Measurements from ENCODE around the gene H2BK1. TPM values are rescaled to one million over a fixed set of nuclear protein-coding genes. Genes with fewer than 3 reads are reported as not detected.
A peak's percentile ranks its signal among the peaks of the same experiment; 100 is the strongest.

The H2BK1 gene
- total RNA-seq, 2 experiments from 2014 or later = not detected

DNA sequence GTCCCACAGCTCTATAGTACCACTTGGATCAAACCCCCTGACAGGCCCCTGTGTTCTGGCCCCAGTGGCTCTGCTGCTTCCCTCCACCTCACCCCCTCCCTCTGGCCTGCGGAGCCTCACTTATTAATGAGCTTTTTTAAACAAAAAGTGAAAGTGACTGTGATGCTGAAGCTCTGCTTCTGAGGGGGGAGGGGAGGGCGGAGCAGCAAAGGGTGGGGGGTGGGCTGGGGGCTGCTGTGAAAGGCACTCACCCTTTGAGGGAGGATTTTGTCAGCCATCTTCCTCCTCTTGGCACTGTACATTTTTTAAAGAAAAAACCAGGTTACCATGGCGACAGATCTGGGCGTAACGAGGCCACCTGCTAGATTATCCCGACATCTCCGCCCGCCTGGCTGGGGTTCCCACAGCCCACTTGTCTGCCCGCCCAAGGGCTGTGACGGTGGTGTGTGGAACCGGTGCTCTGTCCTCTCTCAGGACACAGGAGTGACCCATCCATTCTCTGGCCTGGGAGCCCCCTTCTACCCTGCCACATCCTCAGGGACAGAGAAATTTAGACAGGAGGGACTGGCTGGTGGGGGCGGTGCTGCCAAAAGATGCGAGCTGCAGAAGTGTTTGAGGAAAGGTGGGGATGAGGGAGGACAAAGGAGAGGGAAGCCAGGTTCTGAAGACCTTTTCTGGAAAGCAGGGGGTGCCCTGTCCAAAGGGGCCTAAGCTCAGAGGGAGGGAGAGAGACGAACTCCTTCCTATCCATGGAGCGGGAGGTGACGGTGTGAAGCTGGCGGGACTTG is 33.3 kb upstream of the H2BK1 start:
- peak; percentile 60 for DNase-seq
- peak overlapping the region; percentile 46 for H3K4me3 Mint-ChIP-seq
- peaks cover 2% of the 10 kb centered on the region for H3K36me3 Mint-ChIP-seq (ENCODE audit: low read depth)
- H3K9me3 Mint-ChIP-seq = no peaks in the 10 kb centered on the region
- H3K27ac Mint-ChIP-seq = no peak overlapping the region
- intact Hi-C loops (cut with micrococcal nuclease) = loop anchor here (1.0 to 2.0 kb wide), 8 partner anchors 10 to 923 kb away; partner anchors contain the start of gene ABCF2
- peaks cover 24% of the 10 kb centered on the region for H3K27me3 Mint-ChIP-seq (ENCODE audit: low read depth)
- peaks cover 39% of the 10 kb centered on the region for H3K4me1 Mint-ChIP-seq (ENCODE audit: low read depth)
- CTCF ChIA-PET = interaction anchor here (0.6 to 6.2 kb wide), 39 partner anchors 9 to 234 kb away, joined by 3 to 97 read pairs (median 5); partner anchors contain the start of genes ABCF2 and CHPF2

DNA sequence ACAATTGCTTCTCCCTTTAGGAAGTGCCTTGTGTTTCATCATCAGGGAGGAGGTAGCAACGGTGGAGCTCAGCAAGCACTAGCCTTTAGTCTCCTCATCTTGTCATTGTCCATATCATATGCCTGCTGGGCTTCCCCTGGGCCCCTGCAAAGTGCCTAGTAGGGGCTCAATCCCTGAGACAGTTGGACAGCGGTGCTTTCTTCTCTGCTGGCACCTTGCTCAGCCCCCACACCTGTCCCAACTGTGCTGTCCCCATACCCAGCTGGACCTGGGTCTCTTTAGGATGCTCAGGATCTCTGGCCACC is 32.7 kb upstream of the H2BK1 start:
- Mint-ChIP-seq H3K4me1 (ENCODE audit: low read depth) (peaks cover 34% of the 10 kb centered on the region), H3K27ac (no peak overlapping the region), H3K36me3 (ENCODE audit: low read depth) (peaks cover 2% of the 10 kb centered on the region), H3K4me3 (peak overlapping the region; percentile 46), H3K27me3 (ENCODE audit: low read depth) (peaks cover 21% of the 10 kb centered on the region), H3K9me3 (no peaks in the 10 kb centered on the region)
- no peak for DNase-seq
- CTCF ChIA-PET = interaction anchor here (1.1 to 6.2 kb wide), 12 partner anchors 9 to 120 kb away, joined by 3 to 97 read pairs (median 10); partner anchors contain the start of genes ABCF2 and CHPF2
- intact Hi-C loops (cut with micrococcal nuclease) = loop anchor here (1.0 kb wide), 1 partner anchor 10 kb away; no protein-coding TSS in a partner anchor

DNA sequence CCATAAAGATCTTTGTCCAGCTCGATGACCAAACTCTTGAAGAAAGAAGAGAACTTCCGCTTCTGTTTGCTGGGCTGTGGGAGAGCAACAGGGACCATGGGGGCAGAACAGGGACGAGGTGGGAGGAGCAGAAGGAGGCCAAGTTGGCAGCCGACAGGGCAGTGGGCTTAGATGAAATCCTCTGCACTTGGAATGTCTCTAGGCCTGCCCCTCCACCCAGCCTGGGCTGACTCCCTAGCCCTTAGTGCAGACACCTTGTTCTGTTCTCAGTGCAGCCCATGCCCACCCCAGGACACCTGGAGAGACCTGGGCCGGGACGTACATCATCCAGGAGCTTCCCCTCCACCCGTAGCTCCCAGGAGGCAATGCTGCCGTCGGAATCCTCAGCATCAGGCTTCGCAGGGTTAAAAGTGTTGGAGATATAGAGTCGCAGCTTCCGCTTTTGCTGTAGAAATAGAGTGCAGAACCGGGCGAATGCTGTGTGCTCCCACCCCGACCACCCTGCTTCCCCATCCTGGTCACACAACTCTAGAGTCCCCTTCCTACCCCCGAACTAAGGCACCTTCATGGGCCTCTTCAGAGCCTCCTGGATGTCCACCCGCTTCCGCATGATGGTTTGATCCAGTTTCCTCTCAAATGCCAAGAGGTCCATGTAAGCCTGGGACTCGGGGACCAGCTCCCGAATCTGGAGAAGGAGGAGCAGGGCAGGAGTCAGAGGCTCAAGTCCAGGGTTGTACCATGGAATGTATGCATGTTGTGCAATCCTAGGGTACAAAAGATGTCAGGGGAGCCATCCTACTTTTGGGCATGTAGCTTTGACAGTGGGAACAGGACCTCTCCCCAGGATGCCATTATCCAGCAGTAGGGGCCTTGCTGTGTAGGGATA is 32.1 kb upstream of the H2BK1 start:
- CTCF ChIA-PET = interaction anchor here (1.1 to 6.2 kb wide), 11 partner anchors 8 to 120 kb away, joined by 3 to 97 read pairs (median 10); partner anchors contain the start of genes ABCF2 and CHPF2
- Mint-ChIP-seq H3K4me3 (no peak overlapping the region), H3K36me3 (ENCODE audit: low read depth) (peaks cover 2% of the 10 kb centered on the region)

DNA sequence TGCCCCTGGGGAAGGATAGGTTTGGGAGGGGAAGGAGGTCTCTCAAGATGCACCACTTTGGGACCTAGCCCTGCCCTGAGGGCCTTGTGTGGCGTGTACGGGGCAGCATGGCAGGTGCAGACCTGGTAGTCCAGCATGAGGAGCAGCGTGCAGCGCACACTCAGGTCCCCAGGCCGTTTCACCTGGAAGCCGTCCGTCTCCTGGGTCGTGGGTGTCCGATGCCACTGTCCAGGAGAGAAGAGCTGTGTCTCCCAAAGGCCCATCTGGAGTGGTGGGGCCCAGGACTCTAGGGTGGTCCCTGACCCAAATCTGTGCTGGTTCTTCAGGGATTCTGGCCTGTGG is 31.4 kb upstream of the H2BK1 start:
- Mint-ChIP-seq H3K4me3 (no peak overlapping the region), H3K27ac (no peak overlapping the region), H3K36me3 (ENCODE audit: low read depth) (peaks cover 5% of the 10 kb centered on the region), H3K4me1 (ENCODE audit: low read depth) (peaks cover 28% of the 10 kb centered on the region), H3K27me3 (ENCODE audit: low read depth) (peaks cover 10% of the 10 kb centered on the region), H3K9me3 (no peaks in the 10 kb centered on the region)
- DNase-seq = no peak
- CTCF ChIA-PET = no interaction called here
- intact Hi-C loops (cut with micrococcal nuclease) = no loop called here

More for the DNA sequence above, 32.1 kb upstream of the H2BK1 start:
- Mint-ChIP-seq H3K27ac (no peak overlapping the region), H3K27me3 (ENCODE audit: low read depth) (peaks cover 15% of the 10 kb centered on the region), H3K4me1 (ENCODE audit: low read depth) (peaks cover 29% of the 10 kb centered on the region), H3K9me3 (no peaks in the 10 kb centered on the region)
- intact Hi-C loops (cut with micrococcal nuclease) = loop anchor here (1.0 kb wide), 1 partner anchor 9 kb away; no protein-coding TSS in a partner anchor
- DNase-seq = no peak

DNA sequence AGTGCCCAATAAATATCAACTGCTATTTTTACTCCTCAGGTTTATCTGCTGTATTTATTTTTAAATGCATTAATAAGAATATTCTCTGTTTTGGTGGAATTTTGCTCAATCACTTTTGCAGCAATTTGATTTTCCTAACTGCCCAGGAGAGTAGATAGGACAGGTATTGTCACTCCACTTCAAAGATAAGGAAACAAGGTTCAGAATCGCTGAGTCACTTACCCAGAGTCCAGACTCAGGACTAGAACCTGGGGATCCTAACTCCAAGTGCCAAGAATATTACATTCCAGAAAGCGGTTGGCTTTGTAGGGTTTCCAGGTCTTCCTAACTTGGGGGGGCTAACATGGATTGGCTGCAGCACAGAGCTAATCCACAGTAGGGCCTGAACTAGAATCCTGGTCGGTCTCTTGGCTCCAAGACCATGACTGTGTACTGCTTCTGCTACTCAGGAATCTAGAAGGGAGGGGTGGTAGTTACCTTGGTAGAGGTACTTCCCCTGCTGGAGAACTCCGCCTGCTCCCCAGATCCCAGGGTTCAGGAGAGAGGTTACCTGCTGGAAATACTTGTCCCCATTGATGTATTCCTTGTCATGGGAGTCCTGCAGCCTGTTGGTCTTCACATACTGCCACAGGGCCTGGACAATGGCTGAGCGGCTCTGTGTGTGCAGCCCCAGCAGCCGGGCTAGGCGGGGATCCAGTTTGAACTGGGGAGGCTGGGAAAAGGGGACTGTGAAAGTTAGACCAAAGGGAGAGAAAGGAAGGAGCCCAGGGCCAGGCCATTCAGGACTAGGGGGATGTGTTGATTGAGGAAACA is 30.9 kb upstream of the H2BK1 start:
- Mint-ChIP-seq H3K36me3 (ENCODE audit: low read depth) (peaks cover 8% of the 10 kb centered on the region), H3K4me3 (no peak overlapping the region), H3K9me3 (no peaks in the 10 kb centered on the region), H3K27ac (no peak overlapping the region), H3K4me1 (ENCODE audit: low read depth) (peaks cover 29% of the 10 kb centered on the region), H3K27me3 (ENCODE audit: low read depth) (peaks cover 4% of the 10 kb centered on the region)
- CTCF ChIA-PET = no interaction called here
- intact Hi-C loops (cut with micrococcal nuclease) = no loop called here
- no peak for DNase-seq

DNA sequence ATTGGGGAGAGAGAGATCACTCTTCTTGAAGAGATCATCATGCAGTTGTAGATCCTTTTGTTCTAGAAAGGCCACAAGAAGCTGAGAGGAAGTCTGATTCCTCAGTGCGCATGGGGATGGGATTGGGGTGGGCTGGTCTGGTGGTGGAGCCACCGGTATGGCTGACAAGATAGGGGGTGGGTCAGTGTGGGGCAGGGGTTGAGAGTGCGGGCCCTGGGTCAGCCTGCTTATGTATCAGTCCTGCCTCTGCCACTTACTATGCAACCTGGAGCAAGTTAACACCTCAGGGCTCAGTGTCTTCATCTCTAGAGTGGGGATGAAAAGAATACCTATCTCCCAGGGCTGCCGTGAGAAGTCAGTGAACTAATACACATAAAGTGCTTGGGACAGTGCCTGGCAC is 30.2 kb upstream of the H2BK1 start:
- H3K27me3 Mint-ChIP-seq (ENCODE audit: low read depth) = no peaks in the 10 kb centered on the region
- CTCF ChIA-PET = no interaction called here
- no peak overlapping the region for H3K4me3 Mint-ChIP-seq
- no peak for DNase-seq
- peaks cover 24% of the 10 kb centered on the region for H3K4me1 Mint-ChIP-seq (ENCODE audit: low read depth)
- peak overlapping the region; percentile 39 for H3K27ac Mint-ChIP-seq
- peaks cover 8% of the 10 kb centered on the region for H3K36me3 Mint-ChIP-seq (ENCODE audit: low read depth)
- no peaks in the 10 kb centered on the region for H3K9me3 Mint-ChIP-seq
- intact Hi-C loops (cut with micrococcal nuclease) = no loop called here

DNA sequence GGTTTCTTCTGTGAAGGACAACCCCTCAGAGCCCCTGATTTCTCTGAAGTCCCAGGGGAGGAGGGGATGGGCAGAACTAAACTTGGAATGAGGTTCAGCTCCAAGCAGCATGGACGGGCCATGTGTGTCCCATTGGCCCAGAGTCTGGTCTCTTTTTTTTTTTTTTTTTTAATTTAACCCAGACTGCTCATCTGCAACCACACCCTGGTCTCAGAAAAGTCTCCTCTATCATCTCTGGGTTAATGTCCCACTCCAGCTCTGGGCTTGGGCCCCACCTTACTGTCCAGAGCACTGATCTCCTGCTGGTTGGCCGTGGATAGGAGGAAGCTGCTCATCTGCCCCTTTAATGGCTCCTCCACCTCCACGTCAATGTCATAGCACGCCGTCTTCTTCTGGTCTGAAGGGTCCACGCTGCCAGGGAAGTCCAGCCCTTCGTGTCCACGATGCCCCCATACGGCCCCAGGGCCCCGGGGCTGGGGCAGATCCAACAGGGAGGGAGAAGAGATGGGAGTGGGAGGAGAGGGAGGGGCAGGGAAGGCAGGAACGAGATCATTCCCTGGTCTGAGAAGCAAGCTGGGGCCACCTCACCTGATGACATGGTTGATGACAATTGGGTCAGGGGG is 29.7 kb upstream of the H2BK1 start:
- CTCF ChIA-PET = interaction anchor here (0.7 kb wide), 1 partner anchor 16 kb away, joined by 3 read pairs; no protein-coding TSS in a partner anchor
- H3K4me1 Mint-ChIP-seq (ENCODE audit: low read depth) = peaks cover 25% of the 10 kb centered on the region
- intact Hi-C loops (cut with micrococcal nuclease) = no loop called here
- no peak overlapping the region for H3K27ac Mint-ChIP-seq
- H3K27me3 Mint-ChIP-seq (ENCODE audit: low read depth) = no peaks in the 10 kb centered on the region
- DNase-seq = no peak
- no peaks in the 10 kb centered on the region for H3K9me3 Mint-ChIP-seq
- H3K4me3 Mint-ChIP-seq = no peak overlapping the region
- peaks cover 8% of the 10 kb centered on the region for H3K36me3 Mint-ChIP-seq (ENCODE audit: low read depth)

DNA sequence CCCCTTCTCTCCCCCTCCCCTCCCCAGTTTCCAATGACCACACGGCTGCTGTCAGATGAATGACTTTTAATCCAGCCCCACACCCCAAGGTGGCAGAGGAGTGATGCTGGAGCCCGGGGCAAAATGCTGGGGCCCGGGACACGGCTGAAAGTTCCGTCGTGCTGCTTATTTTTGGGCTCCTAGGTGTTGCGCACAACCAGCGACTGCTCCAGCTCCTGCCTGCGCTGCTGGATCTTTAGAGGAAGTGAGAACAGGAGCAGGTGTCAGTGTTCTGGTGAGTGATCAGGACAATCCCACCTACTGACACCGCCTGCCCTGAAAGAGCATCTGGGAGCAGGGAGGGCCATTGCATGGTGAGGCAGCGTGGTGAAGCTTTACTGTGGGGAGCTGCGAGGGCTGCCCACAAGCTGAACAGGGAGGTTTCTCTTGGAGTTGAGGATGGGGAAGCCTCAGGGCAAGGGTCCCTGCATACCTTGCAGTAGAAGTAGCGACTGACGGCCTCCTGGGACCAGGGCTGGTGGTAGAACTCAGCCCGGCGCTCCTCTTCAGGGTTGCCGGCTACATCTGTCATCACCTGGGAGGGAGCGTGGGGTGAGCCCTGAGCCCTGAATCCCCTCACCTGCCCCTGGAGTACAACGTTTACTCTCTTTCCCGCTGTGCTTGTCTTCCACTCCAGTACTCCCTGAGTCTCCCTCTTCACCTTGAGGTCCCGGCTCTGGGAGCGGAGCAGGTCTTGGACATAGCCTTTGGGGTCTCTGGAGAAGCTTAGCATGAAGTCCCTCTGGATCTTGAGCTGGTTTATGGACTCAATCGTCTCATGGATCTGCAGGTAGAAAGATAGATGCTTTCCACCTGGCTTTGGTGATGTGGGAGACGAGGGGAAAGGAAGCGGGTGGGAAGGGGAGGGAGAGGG is 28.9 kb upstream of the H2BK1 start:
- DNase-seq = no peak
- CTCF ChIA-PET = interaction anchor here (0.6 to 0.7 kb wide), 2 partner anchors 16 to 17 kb away, joined by 3 read pairs; no protein-coding TSS in a partner anchor
- Mint-ChIP-seq H3K4me1 (ENCODE audit: low read depth) (peaks cover 23% of the 10 kb centered on the region), H3K27ac (no peak overlapping the region), H3K36me3 (ENCODE audit: low read depth) (peaks cover 8% of the 10 kb centered on the region), H3K4me3 (no peak overlapping the region), H3K9me3 (no peaks in the 10 kb centered on the region), H3K27me3 (ENCODE audit: low read depth) (no peaks in the 10 kb centered on the region)
- intact Hi-C loops (cut with micrococcal nuclease) = no loop called here

GRCh38 chr7:151238190-151238810 is 28.0 kb upstream of the H2BK1 start:
- H3K36me3 Mint-ChIP-seq (ENCODE audit: low read depth) = peaks cover 15% of the 10 kb centered on the region
- peaks cover 23% of the 10 kb centered on the region for H3K4me1 Mint-ChIP-seq (ENCODE audit: low read depth)
- intact Hi-C loops (cut with micrococcal nuclease) = no loop called here
- no peak overlapping the region for H3K4me3 Mint-ChIP-seq
- no peak for DNase-seq
- H3K9me3 Mint-ChIP-seq = no peaks in the 10 kb centered on the region
- H3K27ac Mint-ChIP-seq = no peak overlapping the region
- H3K27me3 Mint-ChIP-seq (ENCODE audit: low read depth) = no peaks in the 10 kb centered on the region
- CTCF ChIA-PET = no interaction called here

DNA sequence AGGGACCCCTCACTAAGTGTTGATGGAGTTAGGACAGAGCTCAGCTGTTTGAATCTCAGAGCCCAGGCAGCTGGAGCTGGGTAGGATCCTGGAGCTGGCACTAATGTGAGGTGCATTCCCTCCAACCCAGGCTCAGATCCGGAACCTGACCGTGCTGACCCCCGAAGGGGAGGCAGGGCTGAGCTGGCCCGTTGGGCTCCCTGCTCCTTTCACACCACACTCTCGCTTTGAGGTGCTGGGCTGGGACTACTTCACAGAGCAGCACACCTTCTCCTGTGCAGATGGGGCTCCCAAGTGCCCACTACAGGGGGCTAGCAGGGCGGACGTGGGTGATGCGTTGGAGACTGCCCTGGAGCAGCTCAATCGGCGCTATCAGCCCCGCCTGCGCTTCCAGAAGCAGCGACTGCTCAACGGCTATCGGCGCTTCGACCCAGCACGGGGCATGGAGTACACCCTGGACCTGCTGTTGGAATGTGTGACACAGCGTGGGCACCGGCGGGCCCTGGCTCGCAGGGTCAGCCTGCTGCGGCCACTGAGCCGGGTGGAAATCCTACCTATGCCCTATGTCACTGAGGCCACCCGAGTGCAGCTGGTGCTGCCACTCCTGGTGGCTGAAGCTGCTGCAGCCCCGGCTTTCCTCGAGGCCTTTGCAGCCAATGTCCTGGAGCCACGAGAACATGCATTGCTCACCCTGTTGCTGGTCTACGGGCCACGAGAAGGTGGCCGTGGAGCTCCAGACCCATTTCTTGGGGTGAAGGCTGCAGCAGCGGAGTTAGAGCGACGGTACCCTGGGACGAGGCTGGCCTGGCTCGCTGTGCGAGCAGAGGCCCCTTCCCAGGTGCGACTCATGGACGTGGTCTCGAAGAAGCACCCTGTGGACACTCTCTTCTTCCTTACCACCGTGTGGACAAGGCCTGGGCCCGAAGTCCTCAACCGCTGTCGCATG is 27.2 kb upstream of the H2BK1 start:
- intact Hi-C loops (cut with micrococcal nuclease) = no loop called here
- DNase-seq = no peak
- peaks cover 19% of the 10 kb centered on the region for H3K36me3 Mint-ChIP-seq (ENCODE audit: low read depth)
- H3K27ac Mint-ChIP-seq = no peak overlapping the region
- CTCF ChIA-PET = interaction anchor here (0.9 to 5.7 kb wide), 2 partner anchors 7 to 16 kb away, joined by 3 to 45 read pairs; no protein-coding TSS in a partner anchor
- H3K9me3 Mint-ChIP-seq = no peaks in the 10 kb centered on the region
- H3K4me3 Mint-ChIP-seq = no peak overlapping the region
- peaks cover 17% of the 10 kb centered on the region for H3K4me1 Mint-ChIP-seq (ENCODE audit: low read depth)
- H3K27me3 Mint-ChIP-seq (ENCODE audit: low read depth) = no peaks in the 10 kb centered on the region

Data from activated naive CD4-positive, alpha-beta T cell treated with anti-CD3 and anti-CD28 coated beads for 36 hours (primary cell).